ENCODE data around the gene OR13F1.

Gene OR13F1

DNA sequence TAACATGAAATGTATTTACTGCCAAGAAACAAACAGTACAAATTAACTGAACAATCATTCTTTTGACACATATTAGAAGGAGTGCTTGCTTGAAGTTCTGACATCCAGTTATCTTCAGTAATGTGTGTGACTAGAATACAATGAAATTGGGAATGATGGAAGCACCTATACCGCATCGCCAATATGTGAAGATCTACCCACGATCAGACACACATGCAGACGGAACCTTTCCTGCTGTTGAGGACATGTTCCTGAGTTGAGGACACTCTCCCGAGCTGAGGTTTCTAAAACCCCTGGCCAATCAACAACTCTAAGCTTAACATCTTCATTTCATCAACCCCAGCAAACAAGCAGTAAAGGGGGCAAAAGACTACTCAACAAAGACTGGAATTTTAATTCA, 32.7 kb downstream of the OR13F1 start, which contains the start of gene OR13C3:
OR13C3 (minus strand) TSS at position 101 of the 400 bp plus-strand sequence. CDS start 133 bp downstream, outside the sequence.
- Histone ChIP-seq H3K9me3 (ENCODE audit: control insufficient read depth, low read length) (no peaks in the 10 kb centered on the region), H3K36me3 (ENCODE audit: control insufficient read depth in 1 of 2, insufficient read depth in 2 of 2, low read depth in 1 of 2, low read length in 2 of 2) (no peaks in the 10 kb centered on the region), H4K91ac (ENCODE audit: low read length) (no peak within 1 kb of the TSS), H2BK5ac (ENCODE audit: low read depth, low read length, poor library complexity, severe bottlenecking) (no peak within 1 kb of the TSS), H3K18ac (ENCODE audit: low read depth in 1 of 2, low read length in 2 of 2) (no peak within 1 kb of the TSS), H3K79me1 (replicated peaks; ENCODE audit: low read length, poor library complexity, severe bottlenecking) (no peaks in the 10 kb centered on the region), H2BK12ac (ENCODE audit: low read length in 2 of 2) (no peak within 1 kb of the TSS), H3K27ac (ENCODE audit: low read length, poor library complexity, severe bottlenecking) (no peak within 1 kb of the TSS), H3K23ac (ENCODE audit: low read length in 2 of 2) (no peak within 1 kb of the TSS), H3K4me2 (ENCODE audit: low read length, poor library complexity, severe bottlenecking) (no peak within 1 kb of the TSS), H3K14ac (ENCODE audit: low read length in 2 of 2) (no peak within 1 kb of the TSS), H2BK15ac (ENCODE audit: low read depth, poor library complexity, severe bottlenecking) (no peak within 1 kb of the TSS), H3K4ac (ENCODE audit: low read depth in 1 of 2, low read length in 2 of 2) (no peak within 1 kb of the TSS), H2AFZ (ENCODE audit: low read depth, low read length) (no peak within 1 kb of the TSS), H3K9ac (ENCODE audit: low read length) (no peak within 1 kb of the TSS), H2AK5ac (ENCODE audit: low read length, severe bottlenecking) (no peak within 1 kb of the TSS), H3K4me3 (ENCODE audit: insufficient read depth in 1 of 2, low read depth in 1 of 2, low read length in 2 of 2) (no peak within 1 kb of the TSS), H3K4me1 (ENCODE audit: control insufficient read depth, insufficient read depth, low read depth, low read length) (no peaks in the 10 kb centered on the region), H3K27me3 (ENCODE audit: control insufficient read depth in 1 of 2, insufficient read depth in 1 of 2, low read length in 2 of 2) (no peaks in the 10 kb centered on the region), H2BK120ac (ENCODE audit: low read depth, low read length) (no peak within 1 kb of the TSS), H4K8ac (ENCODE audit: low read length) (no peak within 1 kb of the TSS)
- DNase-seq, result no peak
- WGBS, result 92% methylated on average over 5 of the region's 5 CpGs

- Histone ChIP-seq H2BK5ac (ENCODE audit: low read depth, low read length, poor library complexity, severe bottlenecking) (no peak overlapping the region), H2BK12ac (ENCODE audit: low read length in 2 of 2) (no peak overlapping the region), H3K79me1 (replicated peaks; ENCODE audit: low read length, poor library complexity, severe bottlenecking) (no peaks in the 10 kb centered on the region), H2AFZ (ENCODE audit: low read depth, low read length) (no peak overlapping the region), H3K14ac (ENCODE audit: low read length in 2 of 2) (no peak overlapping the region), H3K4me1 (ENCODE audit: control insufficient read depth, insufficient read depth, low read depth, low read length) (no peaks in the 10 kb centered on the region), H3K27me3 (ENCODE audit: control insufficient read depth in 1 of 2, insufficient read depth in 1 of 2, low read length in 2 of 2) (no peaks in the 10 kb centered on the region), H3K9ac (ENCODE audit: low read length) (no peak overlapping the region), H3K18ac (ENCODE audit: low read depth in 1 of 2, low read length in 2 of 2) (no peak overlapping the region), H3K27ac (ENCODE audit: low read length, poor library complexity, severe bottlenecking) (no peak overlapping the region), H4K91ac (ENCODE audit: low read length) (no peak overlapping the region), H4K8ac (ENCODE audit: low read length) (no peak overlapping the region), H3K23ac (ENCODE audit: low read length in 2 of 2) (no peak overlapping the region), H2BK120ac (ENCODE audit: low read depth, low read length) (no peak overlapping the region), H3K4ac (ENCODE audit: low read depth in 1 of 2, low read length in 2 of 2) (no peak overlapping the region), H2BK15ac (ENCODE audit: low read depth, poor library complexity, severe bottlenecking) (no peak overlapping the region), H3K4me2 (ENCODE audit: low read length, poor library complexity, severe bottlenecking) (no peak overlapping the region), H2AK5ac (ENCODE audit: low read length, severe bottlenecking) (no peak overlapping the region), H3K4me3 (ENCODE audit: insufficient read depth in 1 of 2, low read depth in 1 of 2, low read length in 2 of 2) (no peak overlapping the region), H3K36me3 (ENCODE audit: control insufficient read depth in 1 of 2, insufficient read depth in 2 of 2, low read depth in 1 of 2, low read length in 2 of 2) (no peaks in the 10 kb centered on the region), H3K9me3 (ENCODE audit: control insufficient read depth, low read length) (no peaks in the 10 kb centered on the region)
- DNase-seq, result no peak
- 24% methylated on average over 1 of the region's 1 CpG for WGBS
Measured at GRCh38 chr9:104539275-104539674, 35.2 kb downstream of the OR13F1 start.

- Histone ChIP-seq H2AFZ (ENCODE audit: low read depth, low read length) (no peak overlapping the region), H3K18ac (ENCODE audit: low read depth in 1 of 2, low read length in 2 of 2) (no peak overlapping the region), H3K4me2 (ENCODE audit: low read length, poor library complexity, severe bottlenecking) (no peak overlapping the region), H3K4me3 (ENCODE audit: insufficient read depth in 1 of 2, low read depth in 1 of 2, low read length in 2 of 2) (no peak overlapping the region), H3K4me1 (ENCODE audit: control insufficient read depth, insufficient read depth, low read depth, low read length) (no peaks in the 10 kb centered on the region), H3K14ac (ENCODE audit: low read length in 2 of 2) (no peak overlapping the region), H4K91ac (ENCODE audit: low read length) (no peak overlapping the region), H2BK15ac (ENCODE audit: low read depth, poor library complexity, severe bottlenecking) (no peak overlapping the region), H3K9ac (ENCODE audit: low read length) (no peak overlapping the region), H2BK5ac (ENCODE audit: low read depth, low read length, poor library complexity, severe bottlenecking) (no peak overlapping the region), H3K27me3 (ENCODE audit: control insufficient read depth in 1 of 2, insufficient read depth in 1 of 2, low read length in 2 of 2) (no peaks in the 10 kb centered on the region), H3K27ac (ENCODE audit: low read length, poor library complexity, severe bottlenecking) (no peak overlapping the region), H2BK12ac (ENCODE audit: low read length in 2 of 2) (no peak overlapping the region), H2AK5ac (ENCODE audit: low read length, severe bottlenecking) (no peak overlapping the region), H3K4ac (ENCODE audit: low read depth in 1 of 2, low read length in 2 of 2) (no peak overlapping the region), H3K9me3 (ENCODE audit: control insufficient read depth, low read length) (no peaks in the 10 kb centered on the region), H2BK120ac (ENCODE audit: low read depth, low read length) (no peak overlapping the region), H4K8ac (ENCODE audit: low read length) (no peak overlapping the region), H3K36me3 (ENCODE audit: control insufficient read depth in 1 of 2, insufficient read depth in 2 of 2, low read depth in 1 of 2, low read length in 2 of 2) (no peaks in the 10 kb centered on the region), H3K79me1 (replicated peaks; ENCODE audit: low read length, poor library complexity, severe bottlenecking) (no peaks in the 10 kb centered on the region), H3K23ac (ENCODE audit: low read length in 2 of 2) (no peak overlapping the region)
- WGBS, result 86% methylated on average over 3 of the region's 4 CpGs
- DNase-seq, result no peak
Measured at GRCh38 chr9:104544644-104545043, 40.6 kb downstream of the OR13F1 start.

DNA sequence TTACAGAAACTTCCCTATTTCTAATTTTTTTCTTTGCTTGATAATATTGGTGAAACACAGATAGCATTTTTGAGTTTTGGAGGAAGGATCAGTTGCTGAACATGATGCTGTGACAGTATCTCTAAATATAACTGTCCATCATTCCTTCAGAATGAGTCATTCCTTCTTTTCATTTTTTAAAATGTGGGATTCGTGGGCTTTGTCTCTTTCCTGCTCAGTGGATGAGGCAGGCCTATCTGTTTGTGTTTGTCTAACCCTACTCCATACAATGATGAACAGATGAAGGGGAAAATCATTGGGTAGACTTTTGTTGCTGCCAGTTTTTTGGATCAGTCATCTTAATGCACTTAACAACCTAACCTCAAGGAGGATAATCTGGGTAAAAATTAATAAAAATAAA, 49.2 kb downstream of the OR13F1 start:
- Histone ChIP-seq H3K4me2 (ENCODE audit: low read length, poor library complexity, severe bottlenecking) (no peak overlapping the region), H3K18ac (ENCODE audit: low read depth in 1 of 2, low read length in 2 of 2) (no peak overlapping the region), H2BK12ac (ENCODE audit: low read length in 2 of 2) (no peak overlapping the region), H3K9ac (ENCODE audit: low read length) (no peak overlapping the region), H3K9me3 (ENCODE audit: control insufficient read depth, low read length) (no peaks in the 10 kb centered on the region), H3K14ac (ENCODE audit: low read length in 2 of 2) (no peak overlapping the region), H2AFZ (ENCODE audit: low read depth, low read length) (no peak overlapping the region), H3K79me1 (replicated peaks; ENCODE audit: low read length, poor library complexity, severe bottlenecking) (no peaks in the 10 kb centered on the region), H2BK120ac (ENCODE audit: low read depth, low read length) (no peak overlapping the region), H3K23ac (ENCODE audit: low read length in 2 of 2) (no peak overlapping the region), H4K8ac (ENCODE audit: low read length) (no peak overlapping the region), H3K27ac (ENCODE audit: low read length, poor library complexity, severe bottlenecking) (no peak overlapping the region), H3K27me3 (ENCODE audit: control insufficient read depth in 1 of 2, insufficient read depth in 1 of 2, low read length in 2 of 2) (no peaks in the 10 kb centered on the region), H2AK5ac (ENCODE audit: low read length, severe bottlenecking) (no peak overlapping the region), H4K91ac (ENCODE audit: low read length) (no peak overlapping the region), H3K36me3 (ENCODE audit: control insufficient read depth in 1 of 2, insufficient read depth in 2 of 2, low read depth in 1 of 2, low read length in 2 of 2) (no peaks in the 10 kb centered on the region), H3K4ac (ENCODE audit: low read depth in 1 of 2, low read length in 2 of 2) (no peak overlapping the region), H3K4me1 (ENCODE audit: control insufficient read depth, insufficient read depth, low read depth, low read length) (no peaks in the 10 kb centered on the region), H3K4me3 (ENCODE audit: insufficient read depth in 1 of 2, low read depth in 1 of 2, low read length in 2 of 2) (no peak overlapping the region), H2BK15ac (ENCODE audit: low read depth, poor library complexity, severe bottlenecking) (no peak overlapping the region), H2BK5ac (ENCODE audit: low read depth, low read length, poor library complexity, severe bottlenecking) (no peak overlapping the region)
- no peak for DNase-seq
- WGBS, result no CpG with 5 or more reads among the region's 1 CpG
